Keratinocyte (primary cell): ENCODE data around the gene SMNDC1. TPM values are rescaled to one million over a fixed set of nuclear protein-coding genes. Genes with fewer than 3 reads are reported as not detected.

Source experiments
- DNase-seq: peaks from one replicate; pipeline ENCODE4 v3.0.0-alpha.2; 2011; ENCODE audit warnings: low read depth, missing footprints, low spot score
- FAIRE-seq: peaks from 2 replicates; lab custom pipeline; 2011; peaks lifted over from hg19 to GRCh38; lab: Jason Lieb, UNC
- H2AFZ ChIP-seq: 2 replicates; pipeline ENCODE4 v1.6.0; 2012; ENCODE audit warnings: low read length, control low read depth, inconsistent platforms; ENCODE audit not compliant: control insufficient read depth
- H3K27ac ChIP-seq: 2 replicates; pipeline ENCODE4 v1.5.1; 2011; ENCODE audit warnings: low read length; ENCODE audit not compliant: control insufficient read depth, insufficient read depth
- H3K27me3 ChIP-seq: 3 replicates; pipeline ENCODE4 v1.6.0; 2011; ENCODE audit warnings: low read length; ENCODE audit not compliant: control insufficient read depth, insufficient read depth; ENCODE audit errors: extremely low read depth
- H3K36me3 ChIP-seq, 2 experiments: 2 replicates in 1 of 2; 3 replicates in 1 of 2; pipeline ENCODE4 v1.5.1; 2011; ENCODE audit warnings: low read length in 2 of 2, mild to moderate bottlenecking in 1 of 2; ENCODE audit not compliant: control insufficient read depth in 2 of 2, insufficient read depth in 2 of 2; ENCODE audit errors: extremely low read depth in 1 of 2
- H3K4me1 ChIP-seq: 3 replicates; pipeline ENCODE4 v1.5.1; 2011; ENCODE audit warnings: low read length; ENCODE audit not compliant: control insufficient read depth, insufficient read depth; ENCODE audit errors: extremely low read depth
- H3K4me2 ChIP-seq: 3 replicates; pipeline ENCODE4 v1.6.0; 2011; ENCODE audit warnings: low read depth, low read length; ENCODE audit not compliant: control insufficient read depth, insufficient read depth; ENCODE audit errors: extremely low read depth
- H3K4me3 ChIP-seq, 3 experiments: fragments of 200-600 bp in 1 of 3; sonication (generic) in 1 of 3; 2 replicates in 2 of 3; 3 replicates in 1 of 3; pipeline ENCODE4 v1.5.1; 2011 to 2016; ENCODE audit warnings: low read length in 3 of 3, mild to moderate bottlenecking in 3 of 3, control low read depth in 2 of 3, inconsistent platforms in 1 of 3, low read depth in 1 of 3, mixed read lengths in 1 of 3, mixed run types in 1 of 3, moderate library complexity in 1 of 3; ENCODE audit not compliant: control insufficient read depth in 2 of 3, insufficient read depth in 2 of 3; ENCODE audit errors: extremely low read depth in 1 of 3
- H3K79me2 ChIP-seq: 2 replicates; pipeline ENCODE4 v1.6.0; 2012; ENCODE audit warnings: low read length; ENCODE audit not compliant: control insufficient read depth, insufficient read depth
- H3K9ac ChIP-seq: 3 replicates; pipeline ENCODE4 v1.6.0; 2011; ENCODE audit warnings: low read length; ENCODE audit not compliant: control insufficient read depth, insufficient read depth; ENCODE audit errors: extremely low read depth
- H3K9me1 ChIP-seq: 3 replicates; pipeline ENCODE4 v1.6.0; 2011; ENCODE audit warnings: low read length; ENCODE audit not compliant: control insufficient read depth, insufficient read depth; ENCODE audit errors: extremely low read depth
- H3K9me3 ChIP-seq: 2 replicates; pipeline ENCODE4 v1.5.1; 2012; ENCODE audit warnings: low read depth, low read length; ENCODE audit not compliant: control insufficient read depth
- H4K20me1 ChIP-seq: 3 replicates; pipeline ENCODE4 v1.6.0; 2011; ENCODE audit warnings: low read length; ENCODE audit not compliant: control insufficient read depth, insufficient read depth; ENCODE audit errors: extremely low read depth
- CTCF ChIP-seq, 3 experiments: IDR thresholded peaks in 1 of 3; conservative IDR thresholded peaks in 1 of 3; optimal IDR thresholded peaks in 1 of 3; 2 replicates in 2 of 3; 3 replicates in 1 of 3; pipeline versions ENCODE3 to v1.5.1; 2011; ENCODE audit warnings: low read length in 3 of 3, mild to moderate bottlenecking in 3 of 3, moderate library complexity in 2 of 3, control low read depth in 1 of 3, inconsistent platforms in 1 of 3; ENCODE audit not compliant: insufficient read depth in 2 of 3; ENCODE audit errors: extremely low read depth in 1 of 3
- EZH2 ChIP-seq: IDR thresholded peaks from one replicate; pipeline ENCODE4 v1.6.1; 2012; ENCODE audit warnings: inconsistent platforms, mild to moderate bottlenecking, low read length, moderate library complexity
- dilution Hi-C: fragments of 300-500 bp; cut with MboI; formaldehyde crosslinking; loops from one replicate; pipeline ENCODE4 v1.7.0; 2020; ENCODE audit warnings: low sequenced_read_pairs; ENCODE audit not compliant: extremely low pct_ligation_motif_present
- polyA plus RNA-seq, 5 experiments: library from polyadenylated mRNA; depleted of rRNA in 3 of 5; stranded (reverse) in 3 of 5; stranded (forward) in 1 of 5; unstranded in 1 of 5; fragments of >200 nt; gene quantifications; 1 replicate in 1 of 5; 2 replicates in 3 of 5; 3 replicates in 1 of 5; pipeline versions ENCODE4 v1.2.1 to v1.2.3, GENCODE V29; 2011 to 2012; ENCODE audit warnings: missing spikeins in 2 of 5, low read depth in 1 of 5, low replicate concordance in 1 of 5

The SMNDC1 gene
- polyA plus RNA-seq, 1 donor (not counting 4 experiments of a cell fraction or from before 2014, with no cell fraction given), result 19.8 TPM

- dilution Hi-C loops, result loop anchor here (25.0 kb wide), 2 partner anchors 240 to 565 kb away; partner anchors contain the start of gene SMC3
- Histone ChIP-seq H3K36me3 (no peaks in the 10 kb centered on the region), H3K4me2 (no peak overlapping the region), H3K27me3 (no peaks in the 10 kb centered on the region), H3K4me1 (peaks cover 34% of the 10 kb centered on the region), H2AFZ (no peak overlapping the region), H3K79me2 (no peaks in the 10 kb centered on the region), H3K9me3 (no peaks in the 10 kb centered on the region), H3K9ac (no peak overlapping the region), H4K20me1 (no peaks in the 10 kb centered on the region), H3K4me3 (no peak overlapping the region), H3K9me1 (no peaks in the 10 kb centered on the region), H3K27ac (no peak overlapping the region)
- no peak for DNase-seq
- FAIRE-seq, result no peak
- no peak for TF ChIP-seq EZH2
- no peak for TF ChIP-seq CTCF (optimal IDR thresholded peaks at IDR 0.05 in 1 of 3, IDR thresholded peaks at IDR 0.05 in 1 of 3, conservative IDR thresholded peaks at IDR 0.05 in 1 of 3; ENCODE audit: extremely low read depth in 1 of 3, insufficient read depth in 2 of 3, low read length in 3 of 3)
Measured at GRCh38 chr10:110321869-110322620, 17.3 kb upstream of the SMNDC1 start.

- no peak overlapping the region for H3K27ac ChIP-seq
- H3K4me2 ChIP-seq, result no peak overlapping the region
- H3K4me3 ChIP-seq, result no peak overlapping the region
- no peak overlapping the region for H3K9ac ChIP-seq
- H3K9me3 ChIP-seq, result no peaks in the 10 kb centered on the region
- dilution Hi-C loops, result loop anchor here (25.0 kb wide), 2 partner anchors 244 to 569 kb away; partner anchors contain the start of gene SMC3
- H3K4me1 ChIP-seq, result peaks cover under 1% of the 10 kb centered on the region
- no peak for DNase-seq
- no peaks in the 10 kb centered on the region for H3K9me1 ChIP-seq
- no peak overlapping the region for H2AFZ ChIP-seq
- no peaks in the 10 kb centered on the region for H3K79me2 ChIP-seq
- FAIRE-seq, result no peak
- TF ChIP-seq CTCF (optimal IDR thresholded peaks at IDR 0.05 in 1 of 3, IDR thresholded peaks at IDR 0.05 in 1 of 3, conservative IDR thresholded peaks at IDR 0.05 in 1 of 3; ENCODE audit: extremely low read depth in 1 of 3, insufficient read depth in 2 of 3, low read length in 3 of 3) (no peak), EZH2 (no peak)
- no peaks in the 10 kb centered on the region for H4K20me1 ChIP-seq
- H3K36me3 ChIP-seq, result no peaks in the 10 kb centered on the region
- no peaks in the 10 kb centered on the region for H3K27me3 ChIP-seq
Measured at GRCh38 chr10:110317866-110318850, 13.4 kb upstream of the SMNDC1 start.
